Prostate gland (tissue), 2 donors: ENCODE results near the gene JSRP1.

Source experiments
- CTCF ChIP-seq, 4 experiments: fragments of 200-600 bp in 2 of 4; fragments of 450-650 bp in 2 of 4; sonication (generic) in 2 of 4; IDR thresholded peaks; 1 replicate in 3 of 4; 2 replicates in 1 of 4; pipeline ENCODE4 v1.5.1; 2016 to 2019; ENCODE audit warnings: antibody characterized with exemption in 4 of 4, mild to moderate bottlenecking in 2 of 4, moderate library complexity in 2 of 4
- POLR2A ChIP-seq: fragments of 450-650 bp; IDR thresholded peaks from one replicate; pipeline ENCODE4 v1.6.1; 2016; ENCODE audit warnings: antibody characterized with exemption, mild to moderate bottlenecking
- POLR2AphosphoS5 ChIP-seq: sonication (generic); formaldehyde crosslinking; IDR thresholded peaks from one replicate; pipeline ENCODE4 v1.6.1; 2017; ENCODE audit warnings: antibody characterized with exemption

GRCh38 chr19:2248136-2249009, 7.8 kb downstream of the JSRP1 start:
- TF ChIP-seq CTCF (IDR thresholded peaks at IDR 0.05) (no peak), POLR2A (no peak), POLR2AphosphoS5 (no peak)
